HG03439 (cell line): ENCODE measurements around the gene DMKN.

ENCODE experiments used
- ATAC-seq: cut with Tn5 transposase; IDR thresholded peaks from one replicate; pipeline ENCODE4 v1.9.1; 2021; ENCODE audit warnings: mild to moderate bottlenecking, moderate library complexity; ENCODE audit not compliant: unreplicated experiment

Gene DMKN

GRCh38 chr19:35549879-35550523 lies 36.6 kb upstream of the DMKN start:
- no peak for ATAC-seq

- ATAC-seq, result no peak
Measured at GRCh38 chr19:35549174-35549788, 35.8 kb upstream of the DMKN start.

DNA sequence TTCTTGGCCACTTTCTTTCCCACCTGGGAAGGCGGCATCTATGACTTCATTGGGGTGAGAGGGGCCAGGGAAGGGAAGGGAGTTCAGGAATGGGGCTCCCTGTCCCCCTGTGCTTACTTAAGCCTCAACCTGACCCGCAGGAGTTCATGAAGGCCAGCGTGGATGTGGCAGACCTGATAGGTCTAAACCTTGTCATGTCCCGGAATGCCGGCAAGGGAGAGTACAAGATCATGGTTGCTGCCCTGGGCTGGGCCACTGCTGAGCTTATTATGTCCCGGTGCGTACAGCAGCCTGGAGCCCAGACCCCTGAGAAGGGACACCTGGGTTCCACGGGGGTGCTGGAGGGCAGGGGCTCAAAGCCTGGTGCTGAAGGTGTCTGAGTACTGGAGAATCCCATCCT lies 33.1 kb upstream of the DMKN start:
- ATAC-seq, result no peak

DNA sequence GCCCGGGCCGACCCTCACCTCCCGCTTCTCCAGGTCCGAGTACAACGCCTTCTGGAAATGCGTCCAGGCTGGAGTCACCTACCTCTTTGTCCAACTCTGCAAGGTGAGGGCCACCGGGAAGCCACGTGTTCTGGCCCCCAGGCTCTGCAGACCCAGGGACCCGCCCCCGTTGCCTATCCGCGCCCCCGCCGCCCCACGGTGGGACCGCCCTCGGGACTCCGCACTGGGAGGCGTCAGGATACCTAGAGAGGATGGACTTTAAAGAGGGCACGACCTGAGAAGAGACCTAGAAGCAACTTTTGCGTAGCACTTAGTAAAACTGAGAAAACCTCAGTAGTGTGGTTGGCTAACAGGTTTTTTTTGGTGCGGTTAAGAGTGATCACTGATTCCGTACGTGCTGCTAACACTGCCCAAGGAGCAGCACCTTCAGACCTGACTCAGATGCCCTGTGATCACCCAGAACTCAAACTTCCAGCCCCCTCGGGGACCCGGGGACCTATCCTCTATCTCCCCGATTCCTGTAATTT lies 32.5 kb upstream of the DMKN start:
- peak; percentile 40 for ATAC-seq

- ATAC-seq, result peak; percentile 72
Measured at GRCh38 chr19:35545001-35545854, 31.8 kb upstream of the DMKN start, which contains the start of gene TMEM147. TMEM147 (plus strand) TSS chr19:35545626; CDS start chr19:35545740, 114 bp downstream.

GRCh38 chr19:35544110-35544802 lies 30.8 kb upstream of the DMKN start:
- ATAC-seq, result no peak

GRCh38 chr19:35543280-35544109 lies 30.0 kb upstream of the DMKN start:
- no peak for ATAC-seq

- no peak for ATAC-seq
Measured at GRCh38 chr19:35542209-35542608, 28.8 kb upstream of the DMKN start.

- no peak for ATAC-seq
Measured at GRCh38 chr19:35540356-35540927, 27.0 kb upstream of the DMKN start.

GRCh38 chr19:35539850-35540249 lies 26.4 kb upstream of the DMKN start:
- ATAC-seq, result no peak

DNA sequence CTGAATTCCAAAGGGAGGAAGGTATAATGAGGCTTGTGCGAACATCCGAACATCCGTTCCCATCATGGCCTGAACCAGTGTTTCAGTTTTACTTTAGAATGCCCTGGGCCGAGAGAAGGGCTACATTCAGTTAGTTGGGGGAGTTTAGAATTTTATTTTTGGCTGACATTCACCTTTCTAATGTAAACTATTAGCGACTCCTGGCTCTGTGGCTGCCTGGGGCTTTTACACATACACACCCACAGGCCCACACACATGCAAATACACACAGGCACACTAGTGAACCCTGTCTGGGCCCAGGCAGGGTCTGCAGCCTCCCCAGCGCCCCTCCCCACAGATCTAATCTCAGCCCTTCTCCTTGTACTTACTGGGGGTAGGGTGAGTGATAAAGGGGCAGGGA lies 25.9 kb upstream of the DMKN start:
- ATAC-seq, result no peak

- no peak for ATAC-seq
Measured at GRCh38 chr19:35534803-35535480, 21.5 kb upstream of the DMKN start.

DNA sequence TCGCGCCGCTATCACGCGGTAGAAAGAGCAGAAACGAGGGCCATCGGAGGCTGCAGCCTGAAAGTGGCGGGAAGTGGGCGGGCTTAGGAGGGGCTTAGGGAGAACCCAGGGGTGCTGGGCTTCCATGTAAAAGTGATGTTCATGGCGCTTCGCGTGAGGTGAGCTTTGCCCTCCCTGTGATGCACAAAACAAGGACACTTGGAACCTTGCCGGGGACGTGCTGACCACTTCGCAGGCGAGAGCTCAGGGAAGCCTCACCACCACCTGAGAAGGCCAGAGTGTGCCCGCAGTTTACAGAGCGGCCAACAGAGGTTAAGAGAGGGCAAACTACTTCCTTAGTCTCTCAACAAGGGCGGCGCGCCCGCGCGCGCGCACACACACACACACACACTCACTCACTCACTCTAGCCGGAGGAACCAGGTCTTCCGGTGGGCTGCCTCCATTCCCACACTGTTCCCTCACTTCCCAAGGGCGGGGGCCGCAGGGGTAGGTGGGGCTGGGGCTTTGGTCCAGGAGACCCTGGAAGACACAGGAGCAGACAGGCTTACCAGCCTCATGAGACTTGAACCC lies 20.5 kb upstream of the DMKN start:
- no peak for ATAC-seq

- no peak for ATAC-seq
Measured at GRCh38 chr19:35533201-35533821, 19.9 kb upstream of the DMKN start, which contains the start of gene GAPDHS. GAPDHS (plus strand) TSS chr19:35533456; CDS start chr19:35533528, 72 bp downstream.

- ATAC-seq, result no peak
Measured at GRCh38 chr19:35531291-35531690, 17.8 kb upstream of the DMKN start.

DNA sequence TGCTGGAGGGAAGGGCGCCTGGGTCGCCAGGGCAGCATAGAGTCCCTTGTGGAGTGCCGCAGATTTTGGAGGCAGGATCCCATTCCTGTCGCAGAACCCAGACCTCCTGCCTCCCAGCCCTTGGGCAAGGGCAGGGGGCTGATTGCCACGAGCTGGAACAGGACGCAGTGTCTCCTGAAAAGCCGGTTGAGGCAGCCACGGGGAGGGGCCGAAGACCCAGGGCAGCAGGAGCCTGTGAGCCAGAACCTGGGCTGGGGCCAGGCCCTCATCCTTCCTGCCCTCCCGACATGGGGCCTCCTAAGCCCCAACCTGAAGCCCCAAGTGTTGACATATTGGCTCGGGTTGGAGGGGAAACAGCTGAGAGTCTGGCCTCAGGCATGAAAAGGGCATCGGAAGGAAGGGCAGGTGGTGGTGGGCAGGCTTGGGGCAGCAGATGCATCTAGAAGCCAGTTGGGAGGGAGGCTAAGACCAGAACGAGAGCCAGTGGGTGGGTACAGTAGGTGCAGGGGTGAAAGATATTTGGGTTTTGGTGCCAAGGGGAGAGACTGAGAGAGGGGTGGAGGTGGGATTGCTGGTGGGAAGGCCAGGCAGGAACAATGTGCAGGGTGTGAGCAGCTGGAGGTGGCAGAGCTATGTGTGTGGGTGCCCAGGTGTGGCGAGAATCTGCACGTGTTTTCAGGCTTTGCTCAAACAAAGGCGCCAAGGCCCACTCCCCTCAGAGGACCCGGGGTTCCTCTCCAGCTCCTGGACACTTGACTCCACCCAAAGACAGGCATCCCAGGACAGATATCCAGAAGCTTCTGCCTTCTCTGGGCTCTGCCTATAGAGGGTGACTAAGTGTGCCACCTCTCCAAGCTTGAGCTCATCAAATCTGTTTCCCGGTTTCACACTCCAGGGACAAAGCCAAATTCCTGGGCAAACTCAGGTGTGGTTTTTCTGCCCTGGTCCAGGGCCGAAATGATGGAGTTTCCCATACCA lies 16.1 kb upstream of the DMKN start:
- ATAC-seq, result no peak
